Measurements from ENCODE around the gene WNT4.

- TF ChIP-seq CTCF (IDR thresholded peaks at IDR 0.05) (no peak), POLR2A (IDR thresholded peaks at IDR 0.05) (no peak)
Observed at GRCh38 chr1:22150923-22151322, 8.0 kb upstream of the WNT4 start.

Data from heart left ventricle (tissue), 13 donors.